ENCODE data around the gene ZFPM1.

Gene ZFPM1

GRCh38 chr16:88504489-88505404, 51.7 kb downstream of the ZFPM1 start:
- TF ChIP-seq, protein P1, sequence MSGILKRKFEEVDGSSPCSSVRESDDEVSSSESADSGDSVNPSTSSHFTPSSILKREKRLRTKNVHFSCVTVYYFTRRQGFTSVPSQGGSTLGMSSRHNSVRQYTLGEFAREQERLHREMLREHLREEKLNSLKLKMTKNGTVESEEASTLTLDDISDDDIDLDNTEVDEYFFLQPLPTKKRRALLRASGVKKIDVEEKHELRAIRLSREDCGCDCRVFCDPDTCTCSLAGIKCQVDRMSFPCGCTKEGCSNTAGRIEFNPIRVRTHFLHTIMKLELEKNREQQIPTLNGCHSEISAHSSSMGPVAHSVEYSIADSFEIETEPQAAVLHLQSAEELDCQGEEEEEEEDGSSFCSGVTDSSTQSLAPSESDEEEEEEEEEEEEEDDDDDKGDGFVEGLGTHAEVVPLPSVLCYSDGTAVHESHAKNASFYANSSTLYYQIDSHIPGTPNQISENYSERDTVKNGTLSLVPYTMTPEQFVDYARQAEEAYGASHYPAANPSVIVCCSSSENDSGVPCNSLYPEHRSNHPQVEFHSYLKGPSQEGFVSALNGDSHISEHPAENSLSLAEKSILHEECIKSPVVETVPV (CRISPR knock-in tag; IDR thresholded peaks at IDR 0.05): no peak
- TF ChIP-seq ESRRG (CRISPR knock-in tag; IDR thresholded peaks at IDR 0.05): no peak
- TF ChIP-seq ZC3H10 (CRISPR knock-in tag; IDR thresholded peaks at IDR 0.05): no peak
- ATAC-seq: peak; percentile 14; the same call in 1 of the 3 replicates

- no peak for TF ChIP-seq ESRRG (CRISPR knock-in tag; IDR thresholded peaks at IDR 0.05)
- TF ChIP-seq SNAI2 (CRISPR knock-in tag; IDR thresholded peaks at IDR 0.05): no peak
- no peak for TF ChIP-seq ZFP30 (CRISPR knock-in tag; IDR thresholded peaks at IDR 0.05)
- peak; percentile 32 for ATAC-seq
Measured at GRCh38 chr16:88505405-88506082, 52.5 kb downstream of the ZFPM1 start.

DNA sequence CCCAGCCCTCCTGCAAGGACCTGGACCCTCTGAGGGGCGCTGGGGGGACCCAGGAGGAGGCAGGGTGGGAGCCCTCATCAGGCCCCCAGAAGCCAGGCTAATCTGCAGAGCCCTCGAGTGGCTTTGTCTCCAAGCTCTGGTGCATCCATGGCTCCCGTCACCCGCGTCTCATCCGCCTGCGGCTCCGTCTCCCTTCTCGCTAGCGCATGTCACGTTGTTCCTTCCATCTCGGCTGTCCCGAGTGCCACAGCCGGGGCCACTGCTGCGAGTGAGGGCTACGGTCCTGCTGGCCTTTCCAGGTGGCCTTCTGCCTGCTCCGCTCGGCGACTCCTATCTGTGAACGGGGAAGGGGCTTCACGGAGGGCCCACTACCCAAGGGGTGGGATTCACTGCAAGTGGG, 53.6 kb downstream of the ZFPM1 start:
- TF ChIP-seq ZFP30 (CRISPR knock-in tag; IDR thresholded peaks at IDR 0.05): no peak
- TF ChIP-seq OSR1 (CRISPR knock-in tag; IDR thresholded peaks at IDR 0.05): no peak
- no peak for TF ChIP-seq CREB5 (CRISPR knock-in tag; IDR thresholded peaks at IDR 0.05; ENCODE audit: low read depth)
- no peak for TF ChIP-seq POU6F1 (CRISPR knock-in tag; IDR thresholded peaks at IDR 0.05; ENCODE audit: borderline replicate concordance, low read depth)
- no peak for TF ChIP-seq TSHZ2 (CRISPR knock-in tag; IDR thresholded peaks at IDR 0.05)
- TF ChIP-seq ESRRG (CRISPR knock-in tag; IDR thresholded peaks at IDR 0.05): no peak
- no peak for TF ChIP-seq ZNF70 (CRISPR knock-in tag; IDR thresholded peaks at IDR 0.05)
- TF ChIP-seq TOX (CRISPR knock-in tag; IDR thresholded peaks at IDR 0.05; ENCODE audit: borderline replicate concordance): no peak
- TF ChIP-seq ZFP3 (CRISPR knock-in tag; IDR thresholded peaks at IDR 0.05): no peak
- TF ChIP-seq BACH2 (CRISPR knock-in tag; IDR thresholded peaks at IDR 0.05; ENCODE audit: borderline replicate concordance): no peak
- TF ChIP-seq, protein P1 (CRISPR knock-in tag; IDR thresholded peaks at IDR 0.05): no peak
- TF ChIP-seq PPARA (CRISPR knock-in tag; IDR thresholded peaks at IDR 0.05; ENCODE audit: borderline replicate concordance): no peak
- TF ChIP-seq GLIS3 (CRISPR knock-in tag; IDR thresholded peaks at IDR 0.05): no peak
- no peak for TF ChIP-seq ZC3H10 (CRISPR knock-in tag; IDR thresholded peaks at IDR 0.05)
- ATAC-seq: no peak

GRCh38 chr16:88507231-88507743, 54.2 kb downstream of the ZFPM1 start:
- no peak for ATAC-seq
- TF ChIP-seq OSR1 (CRISPR knock-in tag; IDR thresholded peaks at IDR 0.05) (no peak), GLIS3 (CRISPR knock-in tag; IDR thresholded peaks at IDR 0.05) (no peak), ZC3H10 (CRISPR knock-in tag; IDR thresholded peaks at IDR 0.05) (no peak), RARB (CRISPR knock-in tag; IDR thresholded peaks at IDR 0.05) (no peak), ARNTL (CRISPR knock-in tag; IDR thresholded peaks at IDR 0.05; ENCODE audit: borderline replicate concordance, low read depth) (no peak), PPARA (CRISPR knock-in tag; IDR thresholded peaks at IDR 0.05; ENCODE audit: borderline replicate concordance) (no peak), SNAI2 (CRISPR knock-in tag; IDR thresholded peaks at IDR 0.05) (no peak), ZNF565 (CRISPR knock-in tag; conservative IDR thresholded peaks at IDR 0.05; ENCODE audit: low read depth) (no peak), ZNF8 (CRISPR knock-in tag; IDR thresholded peaks at IDR 0.05) (no peak), BACH2 (CRISPR knock-in tag; IDR thresholded peaks at IDR 0.05; ENCODE audit: borderline replicate concordance) (no peak), POU6F1 (CRISPR knock-in tag; IDR thresholded peaks at IDR 0.05; ENCODE audit: borderline replicate concordance, low read depth) (no peak), ZFP3 (CRISPR knock-in tag; IDR thresholded peaks at IDR 0.05) (no peak)
- TF ChIP-seq, protein P1 (CRISPR knock-in tag; IDR thresholded peaks at IDR 0.05): no peak
